ENCODE measurements around the gene MAP3K4.

MAP3K4 gene

GRCh38 chr6:161001421-161001820, 9.9 kb downstream of the MAP3K4 start:
- DNase-seq: no peak

- no peak for DNase-seq
Observed at GRCh38 chr6:161003336-161003735, 11.8 kb downstream of the MAP3K4 start.

GRCh38 chr6:161008245-161008644, 16.7 kb downstream of the MAP3K4 start:
- DNase-seq: no peak

GRCh38 chr6:161009991-161010390, 18.4 kb downstream of the MAP3K4 start:
- no peak for DNase-seq

- DNase-seq: no peak
Observed at GRCh38 chr6:161010418-161010817, 18.8 kb downstream of the MAP3K4 start.

- DNase-seq: no peak
Observed at GRCh38 chr6:161011492-161012480, 20.2 kb downstream of the MAP3K4 start.

- no peak for DNase-seq
Observed at GRCh38 chr6:161013695-161014094, 22.1 kb downstream of the MAP3K4 start.

- DNase-seq: no peak
Observed at GRCh38 chr6:161017766-161018564, 26.4 kb downstream of the MAP3K4 start.

GRCh38 chr6:161019324-161019839, 27.8 kb downstream of the MAP3K4 start:
- no peak for DNase-seq

GRCh38 chr6:161021543-161021942, 30.0 kb downstream of the MAP3K4 start:
- DNase-seq: no peak

GRCh38 chr6:161021998-161022743, 30.6 kb downstream of the MAP3K4 start:
- DNase-seq: no peak

GRCh38 chr6:161023316-161023715, 31.7 kb downstream of the MAP3K4 start:
- DNase-seq: no peak

- DNase-seq: no peak
Observed at GRCh38 chr6:161024364-161024920, 32.9 kb downstream of the MAP3K4 start.

GRCh38 chr6:161027385-161027784, 35.8 kb downstream of the MAP3K4 start:
- DNase-seq: no peak

GRCh38 chr6:161029195-161029809, 37.7 kb downstream of the MAP3K4 start:
- no peak for DNase-seq

GRCh38 chr6:161031721-161032495, 40.3 kb downstream of the MAP3K4 start:
- DNase-seq: no peak

- no peak for DNase-seq
Observed at GRCh38 chr6:161033667-161034066, 42.1 kb downstream of the MAP3K4 start.

GRCh38 chr6:161035182-161035980, 43.8 kb downstream of the MAP3K4 start:
- DNase-seq: no peak

- no peak for DNase-seq
Observed at GRCh38 chr6:161035981-161036263, 44.4 kb downstream of the MAP3K4 start.

- DNase-seq: no peak
Observed at GRCh38 chr6:161037873-161038228, 46.3 kb downstream of the MAP3K4 start.

All from SIG-M5 (cell line).